Measurements from ENCODE around the gene TFDP2.
"Not testable (repeated sequence)": the region's sequence is repeated elsewhere in the genome, so short reads cannot be mapped to it uniquely, and the experiment has no call there.

The TFDP2 gene, protein sequence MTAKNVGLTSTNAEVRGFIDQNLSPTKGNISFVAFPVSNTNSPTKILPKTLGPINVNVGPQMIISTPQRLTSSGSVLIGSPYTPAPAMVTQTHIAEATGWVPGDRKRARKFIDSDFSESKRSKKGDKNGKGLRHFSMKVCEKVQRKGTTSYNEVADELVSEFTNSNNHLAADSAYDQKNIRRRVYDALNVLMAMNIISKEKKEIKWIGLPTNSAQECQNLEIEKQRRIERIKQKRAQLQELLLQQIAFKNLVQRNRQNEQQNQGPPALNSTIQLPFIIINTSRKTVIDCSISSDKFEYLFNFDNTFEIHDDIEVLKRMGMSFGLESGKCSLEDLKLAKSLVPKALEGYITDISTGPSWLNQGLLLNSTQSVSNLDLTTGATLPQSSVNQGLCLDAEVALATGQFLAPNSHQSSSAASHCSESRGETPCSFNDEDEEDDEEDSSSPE

GRCh38 chr3:142148792-142149672 lies at the start of gene TFDP2:
Gene TFDP2 (minus strand): TSS chr3:142149544. CDS start chr3:142101749, 47,795 bp downstream.
- peak; percentile 90 for DNase-seq

DNA sequence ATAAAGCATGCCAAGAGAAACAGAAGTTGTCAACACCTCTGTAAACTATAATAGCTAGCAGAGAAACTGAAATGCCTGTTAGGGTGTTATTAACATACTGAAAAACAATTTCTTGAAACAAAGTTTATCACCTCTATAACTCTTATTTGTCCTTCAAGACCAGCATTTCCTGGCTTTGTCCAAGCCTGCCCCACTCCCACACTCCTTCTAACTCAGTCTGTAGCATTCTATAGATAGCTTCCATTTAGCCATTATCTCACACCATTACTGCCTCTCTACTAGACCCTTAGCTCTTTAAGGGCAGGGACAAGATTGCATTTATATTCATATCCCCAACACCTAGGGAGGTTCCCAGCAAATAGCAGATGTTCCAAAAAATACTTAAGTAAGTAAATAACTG lies 39.5 kb upstream of the TFDP2 start:
- DNase-seq = no peak

GRCh38 chr3:142180761-142181362 lies 31.5 kb upstream of the TFDP2 start:
- DNase-seq = peak; percentile 36

GRCh38 chr3:142175478-142175877 lies 26.1 kb upstream of the TFDP2 start:
- no peak for DNase-seq

DNA sequence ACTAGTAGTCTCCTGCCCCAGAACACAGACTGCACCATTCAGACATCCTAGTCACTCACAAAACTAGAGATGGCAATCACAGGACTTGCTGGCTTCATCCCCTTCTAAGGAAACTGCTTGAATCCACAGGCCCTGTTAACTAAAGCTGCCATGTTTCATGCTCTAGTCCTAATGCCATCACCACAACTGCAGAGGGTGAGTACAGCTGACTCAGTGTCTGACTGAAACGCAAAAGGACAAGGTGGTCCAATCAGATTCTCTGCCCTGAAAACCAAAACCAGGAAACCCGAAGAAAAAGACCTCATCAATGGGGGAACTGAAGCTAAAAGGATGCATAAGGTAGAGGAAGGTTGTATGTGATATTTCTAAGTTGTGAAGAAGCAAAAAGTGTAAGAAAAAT lies 25.2 kb upstream of the TFDP2 start:
- DNase-seq = no peak

DNA sequence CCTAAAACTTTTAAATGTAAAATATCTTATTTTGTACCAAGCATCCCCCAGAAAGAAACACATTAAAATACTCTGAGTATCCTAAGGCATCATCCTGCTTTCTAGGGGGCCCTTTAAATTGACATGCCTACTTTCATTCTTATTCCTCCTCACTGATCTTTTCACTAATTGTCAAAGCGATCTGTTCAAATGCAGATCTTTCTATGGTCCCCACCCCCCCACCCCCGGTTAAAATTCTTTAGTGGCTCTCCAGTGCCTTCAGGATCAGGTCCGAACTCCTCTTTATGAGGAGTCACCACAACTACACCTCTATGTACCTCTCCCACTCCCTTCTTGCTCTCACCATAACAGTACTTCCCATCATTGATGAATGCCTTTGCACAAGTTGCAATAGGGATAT lies 19.2 kb upstream of the TFDP2 start:
- DNase-seq = no peak

DNA sequence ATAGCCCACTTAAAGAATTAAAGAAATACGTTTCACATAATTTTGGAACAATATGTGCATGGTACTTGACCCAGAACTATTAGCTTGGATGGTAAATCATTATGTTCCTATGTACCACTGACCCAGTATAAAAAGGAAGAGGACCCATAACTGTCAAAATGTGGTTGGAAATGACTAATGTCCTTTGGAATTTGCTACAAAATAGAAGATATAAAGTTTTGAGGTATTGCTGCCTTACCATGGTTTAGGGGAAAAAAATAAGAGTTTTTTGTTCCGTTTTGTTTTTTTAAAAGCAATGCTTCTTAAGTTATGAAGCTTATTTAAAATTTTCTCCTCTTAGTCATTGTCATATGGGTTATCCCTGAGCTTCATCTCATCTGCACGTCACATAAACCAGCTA lies 15.8 kb upstream of the TFDP2 start:
- no peak for DNase-seq

DNA sequence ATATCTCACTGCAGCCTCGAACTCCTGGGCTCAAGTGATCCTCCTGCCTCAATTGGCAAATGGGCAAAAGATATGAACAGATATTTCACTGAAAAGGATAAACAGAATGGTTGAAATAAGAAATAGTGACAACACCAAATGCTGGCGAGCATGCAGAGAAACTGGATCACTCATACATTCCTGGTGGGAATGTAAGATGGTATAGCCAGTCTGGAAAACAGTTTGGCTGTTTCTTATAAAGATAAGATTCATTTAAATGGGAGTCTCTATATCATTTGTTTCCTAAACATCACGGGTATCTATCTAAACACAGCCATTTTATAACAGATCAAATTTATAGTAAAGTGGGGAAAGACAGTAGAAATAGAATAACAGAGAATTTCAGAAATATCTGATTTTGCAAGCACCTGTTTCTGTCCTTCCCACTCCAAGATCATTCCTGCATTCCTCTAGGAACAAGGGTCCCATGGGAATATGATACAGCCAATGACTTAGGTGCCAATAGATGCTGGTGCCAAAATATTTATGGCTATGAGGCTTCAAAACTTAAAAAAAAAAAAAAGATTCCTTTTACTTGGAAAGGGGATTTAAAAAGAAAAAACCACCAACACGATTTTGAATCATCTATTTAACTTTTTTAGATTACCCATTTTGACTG lies 9.9 kb upstream of the TFDP2 start:
- DNase-seq = no peak

- DNase-seq = no peak
These were observed 4.8 kb upstream of the TFDP2 start for GRCh38 chr3:142154186-142154585.

- no peak for DNase-seq
These were observed 3.0 kb upstream of the TFDP2 start for GRCh38 chr3:142152384-142152783.

DNA sequence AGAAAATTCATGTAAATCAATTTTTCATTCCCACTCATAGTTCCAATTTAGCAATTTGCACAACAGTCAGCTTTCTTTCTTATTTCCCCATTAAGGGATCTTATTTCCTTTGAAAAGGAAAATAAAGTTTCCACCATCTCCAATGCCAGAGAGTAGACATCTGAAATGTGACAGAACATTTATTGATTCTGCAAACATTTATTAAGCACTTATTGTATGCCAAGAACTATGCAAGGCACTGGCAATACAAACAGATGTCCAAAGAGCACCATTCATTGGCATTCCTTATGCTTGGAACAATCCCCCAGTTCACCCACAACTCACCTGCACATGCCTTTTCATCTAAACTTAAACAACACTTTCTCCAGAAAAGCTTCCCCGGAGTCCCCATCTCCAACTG lies 2.5 kb upstream of the TFDP2 start:
- DNase-seq = no peak

- no peak for DNase-seq
These were observed 1.9 kb upstream of the TFDP2 start for GRCh38 chr3:142151240-142151639.

DNA sequence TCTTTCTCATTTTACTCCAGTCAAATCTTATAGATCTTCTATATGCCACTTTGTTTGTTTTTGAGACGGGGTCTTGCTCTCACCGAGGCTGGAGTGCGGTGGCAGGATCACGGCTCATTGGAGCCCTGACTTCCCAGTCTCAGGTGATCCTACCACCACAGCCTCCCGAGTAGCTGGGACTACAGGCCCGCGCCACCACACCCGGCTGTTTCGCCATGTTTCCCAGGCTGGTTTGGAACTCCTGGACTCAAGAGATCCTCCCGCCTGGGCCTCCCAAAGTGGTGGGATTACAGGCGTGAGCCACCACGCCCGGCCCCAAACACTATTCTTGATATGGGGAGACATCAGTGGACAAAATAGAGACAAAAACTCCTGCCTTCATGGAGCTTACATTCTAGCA lies 927 bp upstream of the TFDP2 start:
- DNase-seq = no peak

DNA sequence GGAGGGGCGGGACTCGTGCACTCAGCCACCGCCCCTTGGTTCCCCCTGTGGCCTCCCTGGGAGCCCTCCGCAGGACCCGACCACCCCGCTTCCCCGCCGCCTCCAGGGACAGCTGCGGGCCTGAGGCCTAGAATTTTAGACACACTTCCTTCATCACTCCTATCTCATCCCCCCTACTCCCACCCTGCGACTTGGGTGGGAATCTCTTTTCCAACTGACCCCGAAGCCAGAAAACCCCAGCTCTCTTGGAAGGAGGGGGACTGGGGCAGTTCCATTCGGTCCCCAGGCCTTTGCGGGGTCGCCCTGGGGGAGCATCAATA lies 289 bp upstream of the TFDP2 start:
- DNase-seq = no peak

GRCh38 chr3:142148044-142148791 lies 1.1 kb downstream of the TFDP2 start:
- DNase-seq = no peak

DNA sequence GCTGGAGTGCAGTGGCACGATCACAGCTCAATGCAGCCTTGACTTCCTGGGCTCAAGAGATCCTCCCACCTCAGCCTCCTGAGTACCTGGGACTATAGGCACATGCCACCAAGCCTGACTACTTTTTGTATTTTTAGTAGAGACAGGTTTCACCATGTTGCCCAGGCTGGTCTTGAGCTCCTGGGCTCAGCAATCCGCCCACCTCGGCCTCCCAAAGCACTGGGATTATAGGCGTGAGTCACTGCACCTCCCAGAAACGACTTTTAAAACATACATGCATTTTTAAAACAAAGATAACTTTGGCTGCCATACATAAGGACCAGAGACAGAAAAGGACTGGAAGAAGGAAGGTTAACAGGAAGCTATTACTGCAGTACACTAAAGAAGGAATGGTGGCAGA lies 4.8 kb downstream of the TFDP2 start:
- DNase-seq = not testable (repeated sequence)

DNA sequence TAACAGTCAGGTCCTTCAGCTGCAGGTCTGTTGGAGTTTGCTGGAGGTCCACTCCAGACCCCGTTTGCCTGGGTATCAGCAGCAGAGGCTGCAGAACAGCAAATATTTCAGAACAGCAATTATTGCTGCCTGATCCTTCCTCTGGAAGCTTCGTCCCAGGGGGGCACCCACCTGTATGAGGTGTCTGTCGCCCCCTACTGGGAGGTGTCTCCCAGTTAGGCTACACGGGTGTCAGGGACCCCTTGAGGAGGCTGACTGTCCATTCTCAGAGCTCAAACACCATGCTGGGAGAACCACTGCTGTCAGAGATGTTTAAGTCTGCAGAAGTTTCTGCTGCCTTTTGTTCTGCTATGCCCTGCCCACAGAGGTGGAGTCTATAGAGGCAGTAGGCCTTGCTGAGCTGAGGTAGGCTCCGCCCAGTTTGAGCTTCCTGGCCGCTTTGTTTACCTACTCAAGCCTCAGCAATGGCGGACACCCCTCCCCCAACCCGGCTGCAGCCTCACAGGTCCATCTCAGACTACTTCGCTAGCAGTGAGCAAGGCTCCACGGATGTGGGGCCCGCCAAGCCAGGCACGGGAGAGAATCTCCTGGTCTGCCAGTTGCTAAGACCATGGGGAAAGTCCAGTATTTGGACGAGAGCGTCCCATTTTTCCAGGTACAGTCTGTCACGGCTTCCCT lies 8.6 kb downstream of the TFDP2 start:
- DNase-seq = peak; percentile 29

DNA sequence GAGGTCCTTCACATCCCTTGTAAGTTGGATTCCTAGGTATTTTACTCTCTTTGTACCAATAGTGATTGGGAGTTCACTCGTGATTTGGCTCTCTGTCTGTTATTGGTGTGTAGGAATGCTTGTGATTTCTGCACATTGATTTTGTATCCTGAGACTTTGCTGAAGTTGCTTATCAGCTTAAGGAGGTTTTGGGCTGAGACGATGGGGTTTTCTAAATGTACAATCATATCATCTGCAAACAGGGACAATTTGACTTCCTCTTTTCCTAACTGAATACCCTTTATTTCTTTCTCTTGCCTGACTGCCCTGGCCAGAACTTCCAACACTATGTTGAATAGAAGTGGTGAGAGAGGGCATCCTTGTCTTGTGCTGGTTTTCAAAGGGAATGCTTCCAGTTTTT lies 12.3 kb downstream of the TFDP2 start:
- DNase-seq = not testable (repeated sequence)

- no peak for DNase-seq
These were observed 14.5 kb downstream of the TFDP2 start for GRCh38 chr3:142134799-142135325.

DNA sequence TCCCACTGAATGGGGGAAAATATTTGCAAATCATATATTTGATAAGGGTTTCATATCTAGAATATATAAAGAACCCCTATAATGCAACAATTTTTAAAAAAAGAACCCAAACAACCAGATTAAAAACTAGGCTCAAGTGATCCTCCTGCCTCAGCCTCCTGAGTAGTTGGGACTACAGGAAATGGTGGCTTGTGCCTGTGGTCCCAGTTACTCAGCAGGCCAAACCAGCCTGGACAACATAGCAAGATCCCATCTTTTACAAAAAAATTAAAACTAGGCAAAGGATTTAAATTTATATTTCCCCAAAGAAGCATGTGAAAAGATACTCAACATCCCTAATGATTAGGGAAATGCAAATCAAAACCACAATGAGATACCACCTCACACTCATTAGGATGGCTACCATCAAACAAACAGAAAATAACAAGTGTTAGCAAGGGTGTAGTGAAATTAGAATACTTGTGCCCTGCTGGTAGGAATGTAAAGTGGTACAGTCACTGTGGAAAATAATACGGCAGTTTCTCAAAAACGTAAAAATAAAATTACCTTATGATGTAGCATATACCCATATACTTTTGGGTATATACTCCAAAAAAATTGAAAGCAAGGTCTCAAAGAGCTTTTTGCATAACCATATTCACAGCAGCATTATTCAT lies 19.7 kb downstream of the TFDP2 start:
- DNase-seq = no peak
